Measurements from ENCODE around the gene SMC1B.
"Not testable (repeated sequence)": the region's sequence is repeated elsewhere in the genome, so short reads cannot be mapped to it uniquely, and the experiment has no call there.

Gene SMC1B

GRCh38 chr22:45366713-45367112 is 46.7 kb downstream of the SMC1B start:
- Mint-ChIP-seq H3K4me3 (no peak overlapping the region), H3K36me3 (ENCODE audit: low read depth) (peaks cover 7% of the 10 kb centered on the region), H3K4me1 (ENCODE audit: low read depth) (no peaks in the 10 kb centered on the region), H3K27ac (no peak overlapping the region), H3K9me3 (peaks cover 19% of the 10 kb centered on the region), H3K27me3 (ENCODE audit: low read depth) (peaks cover 7% of the 10 kb centered on the region)
- no peak for DNase-seq (ENCODE audit: low spot score)

- Mint-ChIP-seq H3K27me3 (ENCODE audit: low read depth) (peaks cover 7% of the 10 kb centered on the region), H3K4me1 (ENCODE audit: low read depth) (peaks cover 10% of the 10 kb centered on the region), H3K4me3 (no peak overlapping the region), H3K36me3 (ENCODE audit: low read depth) (peaks cover 5% of the 10 kb centered on the region), H3K27ac (no peak overlapping the region), H3K9me3 (no peaks in the 10 kb centered on the region)
- DNase-seq (ENCODE audit: low spot score), result no peak
Observed at GRCh38 chr22:45359627-45360026, 53.8 kb downstream of the SMC1B start.

- H3K9me3 Mint-ChIP-seq, result no peaks in the 10 kb centered on the region
- peaks cover 19% of the 10 kb centered on the region for H3K4me1 Mint-ChIP-seq (ENCODE audit: low read depth)
- H3K27me3 Mint-ChIP-seq (ENCODE audit: low read depth), result peaks cover 7% of the 10 kb centered on the region
- H3K36me3 Mint-ChIP-seq (ENCODE audit: low read depth), result peaks cover 5% of the 10 kb centered on the region
- no peak overlapping the region for H3K4me3 Mint-ChIP-seq
- H3K27ac Mint-ChIP-seq, result no peak overlapping the region
- DNase-seq (ENCODE audit: low spot score), result no peak
Observed at GRCh38 chr22:45358127-45358526, 55.3 kb downstream of the SMC1B start.

GRCh38 chr22:45357490-45357889 is 55.9 kb downstream of the SMC1B start:
- H3K36me3 Mint-ChIP-seq (ENCODE audit: low read depth), result peaks cover 5% of the 10 kb centered on the region
- no peak overlapping the region for H3K4me3 Mint-ChIP-seq
- H3K27ac Mint-ChIP-seq, result no peak overlapping the region
- no peaks in the 10 kb centered on the region for H3K9me3 Mint-ChIP-seq
- no peak for DNase-seq (ENCODE audit: low spot score)
- peaks cover 19% of the 10 kb centered on the region for H3K4me1 Mint-ChIP-seq (ENCODE audit: low read depth)
- peaks cover 7% of the 10 kb centered on the region for H3K27me3 Mint-ChIP-seq (ENCODE audit: low read depth)

GRCh38 chr22:45353786-45354185 is 59.6 kb downstream of the SMC1B start:
- no peaks in the 10 kb centered on the region for H3K27me3 Mint-ChIP-seq (ENCODE audit: low read depth)
- no peaks in the 10 kb centered on the region for H3K9me3 Mint-ChIP-seq
- H3K4me1 Mint-ChIP-seq (ENCODE audit: low read depth), result peaks cover 20% of the 10 kb centered on the region
- H3K27ac Mint-ChIP-seq, result peak overlapping the region; percentile 72
- peaks cover 7% of the 10 kb centered on the region for H3K36me3 Mint-ChIP-seq (ENCODE audit: low read depth)
- peak overlapping the region; percentile 18 for H3K4me3 Mint-ChIP-seq
- DNase-seq (ENCODE audit: low spot score), result no peak

GRCh38 chr22:45352757-45353156 is 60.6 kb downstream of the SMC1B start:
- H3K27me3 Mint-ChIP-seq (ENCODE audit: low read depth); DNase-seq (ENCODE audit: low spot score); H3K4me3 Mint-ChIP-seq; H3K27ac Mint-ChIP-seq; H3K36me3 Mint-ChIP-seq (ENCODE audit: low read depth); H3K9me3 Mint-ChIP-seq: not testable (repeated sequence)
- H3K4me1 Mint-ChIP-seq (ENCODE audit: low read depth), result peaks cover 20% of the 10 kb centered on the region

GRCh38 chr22:45351956-45352355 is 61.4 kb downstream of the SMC1B start:
- no peak for DNase-seq (ENCODE audit: low spot score)
- no peaks in the 10 kb centered on the region for H3K9me3 Mint-ChIP-seq
- peaks cover 16% of the 10 kb centered on the region for H3K4me1 Mint-ChIP-seq (ENCODE audit: low read depth)
- no peak overlapping the region for H3K4me3 Mint-ChIP-seq
- H3K27ac Mint-ChIP-seq, result no peak overlapping the region
- H3K27me3 Mint-ChIP-seq (ENCODE audit: low read depth), result no peaks in the 10 kb centered on the region
- peaks cover 6% of the 10 kb centered on the region for H3K36me3 Mint-ChIP-seq (ENCODE audit: low read depth)

GRCh38 chr22:45349916-45350315 is 63.5 kb downstream of the SMC1B start:
- Mint-ChIP-seq H3K27ac (no peak overlapping the region), H3K36me3 (ENCODE audit: low read depth) (peaks cover 16% of the 10 kb centered on the region), H3K4me1 (ENCODE audit: low read depth) (peaks cover 11% of the 10 kb centered on the region), H3K4me3 (no peak overlapping the region), H3K9me3 (no peaks in the 10 kb centered on the region), H3K27me3 (ENCODE audit: low read depth) (no peaks in the 10 kb centered on the region)
- DNase-seq (ENCODE audit: low spot score), result no peak

GRCh38 chr22:45344334-45344733 is 69.1 kb downstream of the SMC1B start:
- no peak for DNase-seq (ENCODE audit: low spot score)
- Mint-ChIP-seq H3K4me3 (no peak overlapping the region), H3K36me3 (ENCODE audit: low read depth) (peaks cover 38% of the 10 kb centered on the region)

GRCh38 chr22:45343143-45343542 is 70.3 kb downstream of the SMC1B start:
- Mint-ChIP-seq H3K4me1 (ENCODE audit: low read depth) (peaks cover 12% of the 10 kb centered on the region), H3K27ac (no peak overlapping the region), H3K27me3 (ENCODE audit: low read depth) (no peaks in the 10 kb centered on the region), H3K36me3 (ENCODE audit: low read depth) (peaks cover 40% of the 10 kb centered on the region), H3K9me3 (no peaks in the 10 kb centered on the region), H3K4me3 (no peak overlapping the region)
- DNase-seq (ENCODE audit: low spot score), result no peak

More at GRCh38 chr22:45344334-45344733, 69.1 kb downstream of the SMC1B start:
- Mint-ChIP-seq H3K27ac (no peak overlapping the region), H3K4me1 (ENCODE audit: low read depth) (peaks cover 12% of the 10 kb centered on the region), H3K9me3 (no peaks in the 10 kb centered on the region), H3K27me3 (ENCODE audit: low read depth) (no peaks in the 10 kb centered on the region)

- peak; percentile 62 for DNase-seq (ENCODE audit: low spot score)
- Mint-ChIP-seq H3K27ac (peak overlapping the region; percentile 89), H3K4me3 (peak overlapping the region; percentile 69), H3K9me3 (no peaks in the 10 kb centered on the region), H3K27me3 (ENCODE audit: low read depth) (no peaks in the 10 kb centered on the region), H3K4me1 (ENCODE audit: low read depth) (peaks cover 12% of the 10 kb centered on the region), H3K36me3 (ENCODE audit: low read depth) (peaks cover 51% of the 10 kb centered on the region)
Observed at GRCh38 chr22:45341498-45341897, 71.9 kb downstream of the SMC1B start.

GRCh38 chr22:45340323-45340722 is 73.1 kb downstream of the SMC1B start:
- H3K36me3 Mint-ChIP-seq (ENCODE audit: low read depth), result peaks cover 56% of the 10 kb centered on the region
- peaks cover 12% of the 10 kb centered on the region for H3K4me1 Mint-ChIP-seq (ENCODE audit: low read depth)
- H3K4me3 Mint-ChIP-seq, result peak overlapping the region; percentile 48
- H3K27ac Mint-ChIP-seq, result peak overlapping the region; percentile 79
- no peak for DNase-seq (ENCODE audit: low spot score)
- H3K9me3 Mint-ChIP-seq, result no peaks in the 10 kb centered on the region
- no peaks in the 10 kb centered on the region for H3K27me3 Mint-ChIP-seq (ENCODE audit: low read depth)

- H3K27me3 Mint-ChIP-seq (ENCODE audit: low read depth), result no peaks in the 10 kb centered on the region
- no peak for DNase-seq (ENCODE audit: low spot score)
- H3K4me3 Mint-ChIP-seq, result no peak overlapping the region
- H3K27ac Mint-ChIP-seq, result no peak overlapping the region
- no peaks in the 10 kb centered on the region for H3K9me3 Mint-ChIP-seq
- peaks cover 17% of the 10 kb centered on the region for H3K4me1 Mint-ChIP-seq (ENCODE audit: low read depth)
- H3K36me3 Mint-ChIP-seq (ENCODE audit: low read depth), result peaks cover 59% of the 10 kb centered on the region
Observed at GRCh38 chr22:45338795-45339194, 74.6 kb downstream of the SMC1B start.

- Mint-ChIP-seq H3K36me3 (ENCODE audit: low read depth) (peaks cover 65% of the 10 kb centered on the region), H3K27ac (no peak overlapping the region), H3K4me1 (ENCODE audit: low read depth) (peaks cover 17% of the 10 kb centered on the region), H3K4me3 (no peak overlapping the region), H3K9me3 (no peaks in the 10 kb centered on the region), H3K27me3 (ENCODE audit: low read depth) (no peaks in the 10 kb centered on the region)
- no peak for DNase-seq (ENCODE audit: low spot score)
Observed at GRCh38 chr22:45337536-45337935, 75.9 kb downstream of the SMC1B start.

GRCh38 chr22:45336971-45337431 is 76.4 kb downstream of the SMC1B start:
- Mint-ChIP-seq H3K36me3 (ENCODE audit: low read depth) (peaks cover 69% of the 10 kb centered on the region), H3K4me3 (no peak overlapping the region), H3K27me3 (ENCODE audit: low read depth) (no peaks in the 10 kb centered on the region), H3K4me1 (ENCODE audit: low read depth) (peaks cover 17% of the 10 kb centered on the region), H3K9me3 (no peaks in the 10 kb centered on the region), H3K27ac (no peak overlapping the region)
- DNase-seq (ENCODE audit: low spot score), result no peak

All from T-helper 2 cell treated with Interferon-gamma antibody and Interleukin-4, amounts not matched to agents 5 μg/mL and 100 μg/mL, for 36 hours (primary cell).